ENCODE results near the gene ARHGDIG. TPM values are rescaled to one million over a fixed set of nuclear protein-coding genes. Genes with fewer than 3 reads are reported as not detected.
A peak's percentile ranks its signal among the peaks of the same experiment; 100 is the strongest.

Gene ARHGDIG
- total and polyA plus RNA-seq, 9 of the 15 experiments (the other 6 are each of a cell fraction or from before 2014, with no cell fraction given) = 0.36 to 2.5 (median 0.64) TPM; not detected in 2

DNA sequence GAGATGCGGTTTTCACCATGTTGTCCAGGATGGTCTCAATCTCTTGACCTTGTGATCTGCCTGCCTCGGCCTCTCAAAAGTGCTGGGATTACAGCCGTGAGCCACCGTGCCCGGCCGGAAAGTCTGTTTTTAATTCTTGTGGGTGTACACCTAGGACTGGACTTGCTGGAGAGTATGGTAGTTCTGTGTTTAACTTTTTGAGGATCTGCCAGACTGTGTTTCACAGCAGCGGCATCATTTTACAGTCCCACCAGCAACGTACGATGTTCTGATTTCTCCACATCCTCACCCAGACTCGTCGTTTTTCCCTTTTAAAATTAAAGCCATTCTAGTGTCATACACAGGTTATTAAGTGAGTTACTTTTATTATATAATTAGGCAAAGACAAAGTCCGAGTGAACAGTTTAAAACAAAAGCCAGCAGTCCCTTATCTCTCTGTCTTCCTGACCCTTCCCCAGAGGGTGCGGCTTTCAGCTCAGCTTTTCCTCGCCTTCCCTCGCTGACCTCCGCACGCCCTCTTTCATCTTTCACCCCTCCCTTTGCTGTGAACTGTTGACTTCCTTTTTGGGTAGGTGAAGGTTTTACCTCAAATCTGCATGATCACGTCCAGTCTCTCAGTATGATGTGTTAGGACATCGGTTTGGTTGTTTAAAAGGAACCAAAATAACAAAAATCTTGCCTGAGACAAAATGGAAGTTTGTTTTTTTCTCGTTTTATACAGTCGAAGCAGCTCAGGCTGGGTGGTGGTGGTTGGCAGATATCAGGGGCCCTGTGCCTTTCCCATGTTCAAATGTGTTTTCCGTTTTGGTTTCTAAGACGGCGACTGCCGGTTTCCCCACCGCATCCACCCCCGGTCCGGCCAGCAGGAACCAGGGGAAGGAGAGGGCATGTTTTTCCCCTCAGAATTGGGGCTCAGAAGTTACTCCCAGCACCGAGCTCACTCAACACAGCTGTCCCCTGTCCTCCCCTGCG, 27.7 kb upstream of the ARHGDIG start (continued):
- TF ChIP-seq, protein P1, sequence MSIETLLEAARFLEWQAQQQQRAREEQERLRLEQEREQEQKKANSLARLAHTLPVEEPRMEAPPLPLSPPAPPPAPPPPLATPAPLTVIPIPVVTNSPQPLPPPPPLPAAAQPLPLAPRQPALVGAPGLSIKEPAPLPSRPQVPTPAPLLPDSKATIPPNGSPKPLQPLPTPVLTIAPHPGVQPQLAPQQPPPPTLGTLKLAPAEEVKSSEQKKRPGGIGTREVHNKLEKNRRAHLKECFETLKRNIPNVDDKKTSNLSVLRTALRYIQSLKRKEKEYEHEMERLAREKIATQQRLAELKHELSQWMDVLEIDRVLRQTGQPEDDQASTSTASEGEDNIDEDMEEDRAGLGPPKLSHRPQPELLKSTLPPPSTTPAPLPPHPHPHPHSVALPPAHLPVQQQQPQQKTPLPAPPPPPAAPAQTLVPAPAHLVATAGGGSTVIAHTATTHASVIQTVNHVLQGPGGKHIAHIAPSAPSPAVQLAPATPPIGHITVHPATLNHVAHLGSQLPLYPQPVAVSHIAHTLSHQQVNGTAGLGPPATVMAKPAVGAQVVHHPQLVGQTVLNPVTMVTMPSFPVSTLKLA (conservative IDR thresholded peaks at IDR 0.05) = peak in 1 of 2 experiments; percentile 39; a peak in 1 of 4 replicates
- TF ChIP-seq SNIP1 (IDR thresholded peaks at IDR 0.05; ENCODE audit: low read depth) = no peak
- no peak; the same call in 1 of the 2 replicates for TF ChIP-seq JUND (IDR thresholded peaks at IDR 0.05; ENCODE audit: borderline replicate concordance, low read depth, low read length)
- peak; percentile 46; the same call in 1 of the 3 replicates for TF ChIP-seq JUND (tag; IDR thresholded peaks at IDR 0.05; ENCODE audit: borderline replicate concordance, low read depth, low read length)
- TF ChIP-seq ZNF175 (CRISPR knock-in tag; IDR thresholded peaks at IDR 0.05; ENCODE audit: low read depth) = no peak
- peak; percentile 46; the same call in 1 of the 2 replicates for TF ChIP-seq DMBX1 (CRISPR knock-in tag; IDR thresholded peaks at IDR 0.05; ENCODE audit: borderline replicate concordance)
- peak; percentile 47; the same call in 1 of the 2 replicates for TF ChIP-seq L3MBTL2 (IDR thresholded peaks at IDR 0.05)
- TF ChIP-seq, protein P2, sequence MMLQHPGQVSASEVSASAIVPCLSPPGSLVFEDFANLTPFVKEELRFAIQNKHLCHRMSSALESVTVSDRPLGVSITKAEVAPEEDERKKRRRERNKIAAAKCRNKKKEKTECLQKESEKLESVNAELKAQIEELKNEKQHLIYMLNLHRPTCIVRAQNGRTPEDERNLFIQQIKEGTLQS (IDR thresholded peaks at IDR 0.05) = no peak
- TF ChIP-seq, protein P2 (CRISPR knock-in tag; conservative IDR thresholded peaks at IDR 0.05) = no peak
- TF ChIP-seq NUFIP1 (IDR thresholded peaks at IDR 0.05; ENCODE audit: partially characterized antibody) = peak; percentile 62
- TF ChIP-seq, protein P3, sequence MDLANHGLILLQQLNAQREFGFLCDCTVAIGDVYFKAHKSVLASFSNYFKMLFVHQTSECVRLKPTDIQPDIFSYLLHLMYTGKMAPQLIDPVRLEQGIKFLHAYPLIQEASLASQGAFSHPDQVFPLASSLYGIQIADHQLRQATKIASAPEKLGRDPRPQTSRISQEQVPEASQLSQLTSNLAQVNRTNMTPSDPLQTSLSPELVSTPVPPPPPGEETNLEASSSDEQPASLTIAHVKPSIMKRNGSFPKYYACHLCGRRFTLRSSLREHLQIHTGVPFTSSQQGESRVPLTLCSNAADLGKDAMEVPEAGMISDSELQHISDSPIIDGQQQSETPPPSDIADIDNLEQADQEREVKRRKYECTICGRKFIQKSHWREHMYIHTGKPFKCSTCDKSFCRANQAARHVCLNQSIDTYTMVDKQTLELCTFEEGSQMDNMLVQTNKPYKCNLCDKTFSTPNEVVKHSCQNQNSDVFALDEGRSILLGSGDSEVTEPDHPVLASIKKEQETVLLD (IDR thresholded peaks at IDR 0.05) = 0 out of 2 replicates have a peak, but pooled peaks have one; percentile 53
- TF ChIP-seq KDM1A (IDR thresholded peaks at IDR 0.05) = peak; percentile 18 to 52; a peak in 1 of 4 replicates
- peak; percentile 63 for TF ChIP-seq SOX6 (IDR thresholded peaks at IDR 0.05)
- TF ChIP-seq HDAC2 (IDR thresholded peaks at IDR 0.05) = peak; percentile 67
- no peak for TF ChIP-seq NR2C2 (CRISPR knock-in tag; IDR thresholded peaks at IDR 0.05)
- peak; percentile 86 for TF ChIP-seq NR2C2 (tag; IDR thresholded peaks at IDR 0.05)
- peak; percentile 41; the same call in 1 of the 2 replicates for TF ChIP-seq POLR2A (conservative IDR thresholded peaks at IDR 0.05)
